Thoracic aorta (tissue), 2 donors: ENCODE measurements around the gene SUPT6H. TPM values are rescaled to one million over a fixed set of nuclear protein-coding genes. Genes with fewer than 3 reads are reported as not detected.
"Not testable (repeated sequence)": the region's sequence is repeated elsewhere in the genome, so short reads cannot be mapped to it uniquely, and the experiment has no call there.

Source experiments
- ATAC-seq: fragments of 150-250 bp; one replicate; pipeline ENCODE4 v1.8.0; 2017; ENCODE audit warnings: low read depth; ENCODE audit not compliant: insufficient number of reproducible peaks, low FRiP score
- DNase-seq: peaks from one replicate; pipeline ENCODE4 v3.0.0-alpha.2; 2020; ENCODE audit warnings: low spot score
- H3K27ac ChIP-seq, 2 donors: fragments of 200-600 bp; sonication (generic); 1 replicate in 1 of 2; 2 replicates in 1 of 2; pipeline ENCODE4 v1.5.1; 2016; ENCODE audit warnings: mild to moderate bottlenecking in 2 of 2, moderate library complexity in 2 of 2
- H3K27me3 ChIP-seq: fragments of 200-600 bp; sonication (generic); replicated peaks from 2 replicates; pipeline ENCODE4 v1.6.0; 2016; ENCODE audit warnings: mild to moderate bottlenecking; ENCODE audit not compliant: insufficient read depth
- H3K36me3 ChIP-seq: fragments of 200-600 bp; sonication (generic); one replicate; pipeline ENCODE4 v1.5.1; 2016
- H3K4me1 ChIP-seq, 2 donors: fragments of 200-600 bp; sonication (generic); 1 replicate in 1 of 2; 2 replicates in 1 of 2; pipeline versions ENCODE4 v1.5.1 to v1.6.0; 2016; ENCODE audit warnings: low read depth in 2 of 2, mild to moderate bottlenecking in 1 of 2; ENCODE audit not compliant: control insufficient read depth in 1 of 2
- H3K4me3 ChIP-seq: fragments of 200-600 bp; sonication (generic); 2 replicates; pipeline ENCODE4 v1.5.1; 2016; ENCODE audit warnings: mild to moderate bottlenecking
- H3K9me3 ChIP-seq: fragments of 200-600 bp; sonication (generic); 2 replicates; pipeline ENCODE4 v1.5.1; 2016
- total RNA-seq, 2 donors: library from RNA; depleted of rRNA; stranded (reverse); fragments of >200 nt; gene quantifications; one replicate each; pipeline versions ENCODE4 v1.1.0 to v1.2.3, GENCODE V29; 2016
- TF ChIP-seq, protein P1 (sequence below): fragments of 200-600 bp; sonication (generic); IDR thresholded peaks from one replicate; pipeline ENCODE4 v1.5.1; 2019; ENCODE audit warnings: antibody characterized with exemption

SUPT6H gene
- total RNA-seq, 2 donors from 2014 or later, result 45.6 to 133 TPM

DNA sequence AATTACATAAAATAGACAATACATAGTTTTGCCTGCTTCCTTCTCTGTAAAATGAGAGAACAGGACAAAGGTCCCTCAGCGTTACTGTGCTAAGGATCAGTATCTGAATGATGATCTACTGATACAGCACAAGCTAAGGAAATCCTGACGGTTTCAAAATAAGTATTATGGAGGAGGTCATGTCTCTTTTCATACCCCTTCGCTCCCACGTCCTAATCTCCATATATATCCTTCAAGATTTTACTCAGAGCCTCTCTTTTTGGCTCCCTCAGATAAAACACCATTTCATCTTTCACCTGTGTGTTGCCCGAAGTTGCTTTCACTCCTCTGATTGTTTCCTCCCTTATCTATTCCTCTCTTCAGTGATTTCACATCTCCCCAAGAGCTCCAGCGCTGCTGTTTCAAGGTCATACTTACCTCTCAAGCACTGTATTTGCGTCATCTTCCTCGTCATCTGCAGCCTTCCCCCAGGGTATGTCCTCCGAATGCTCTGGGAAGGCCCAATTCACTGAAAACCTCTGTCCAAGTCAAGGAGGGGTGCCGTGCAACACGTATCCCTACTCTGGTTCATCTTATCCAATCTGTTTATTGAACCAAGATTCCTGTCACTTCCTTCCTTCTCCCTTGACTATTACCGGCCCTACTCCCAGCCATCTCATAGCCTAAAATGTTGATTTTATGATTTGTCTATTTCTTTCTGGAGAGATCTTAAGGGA, 15.8 kb upstream of the SUPT6H start:
- H3K9me3 ChIP-seq, result no peaks in the 10 kb centered on the region
- DNase-seq, result no peak
- peaks cover 13 to 40% of the 10 kb centered on the region in 2 donors for H3K4me1 ChIP-seq
- peaks cover 25% of the 10 kb centered on the region for H3K36me3 ChIP-seq
- TF ChIP-seq, protein P1, sequence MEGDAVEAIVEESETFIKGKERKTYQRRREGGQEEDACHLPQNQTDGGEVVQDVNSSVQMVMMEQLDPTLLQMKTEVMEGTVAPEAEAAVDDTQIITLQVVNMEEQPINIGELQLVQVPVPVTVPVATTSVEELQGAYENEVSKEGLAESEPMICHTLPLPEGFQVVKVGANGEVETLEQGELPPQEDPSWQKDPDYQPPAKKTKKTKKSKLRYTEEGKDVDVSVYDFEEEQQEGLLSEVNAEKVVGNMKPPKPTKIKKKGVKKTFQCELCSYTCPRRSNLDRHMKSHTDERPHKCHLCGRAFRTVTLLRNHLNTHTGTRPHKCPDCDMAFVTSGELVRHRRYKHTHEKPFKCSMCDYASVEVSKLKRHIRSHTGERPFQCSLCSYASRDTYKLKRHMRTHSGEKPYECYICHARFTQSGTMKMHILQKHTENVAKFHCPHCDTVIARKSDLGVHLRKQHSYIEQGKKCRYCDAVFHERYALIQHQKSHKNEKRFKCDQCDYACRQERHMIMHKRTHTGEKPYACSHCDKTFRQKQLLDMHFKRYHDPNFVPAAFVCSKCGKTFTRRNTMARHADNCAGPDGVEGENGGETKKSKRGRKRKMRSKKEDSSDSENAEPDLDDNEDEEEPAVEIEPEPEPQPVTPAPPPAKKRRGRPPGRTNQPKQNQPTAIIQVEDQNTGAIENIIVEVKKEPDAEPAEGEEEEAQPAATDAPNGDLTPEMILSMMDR, result no peak
- H3K4me3 ChIP-seq, result peak overlapping the region; percentile 96
- peak overlapping the region; percentile 83 to 84 for H3K27ac ChIP-seq
- no peak for ATAC-seq
- no peaks in the 10 kb centered on the region for H3K27me3 ChIP-seq

DNA sequence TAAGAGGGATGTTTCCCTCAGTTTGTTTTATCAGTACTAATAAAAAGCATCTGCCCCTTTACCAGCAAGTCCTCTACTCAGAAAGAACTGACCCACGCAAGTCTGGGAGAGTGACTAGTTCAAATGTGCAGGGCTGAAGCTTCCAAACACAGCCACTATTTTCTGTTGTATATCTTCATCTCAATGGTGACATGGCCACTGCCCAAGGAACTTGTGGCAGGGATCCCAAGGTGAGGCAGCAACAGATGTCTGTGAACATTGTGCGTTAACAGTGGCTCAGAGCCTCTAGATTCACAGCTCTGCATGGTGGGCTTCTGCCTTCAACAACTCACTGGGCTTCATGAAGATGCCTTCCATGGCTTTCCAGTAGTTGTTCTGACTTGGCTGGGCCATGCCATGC, 13.3 kb upstream of the SUPT6H start:
- Histone ChIP-seq H3K4me3 (no peak overlapping the region), H3K4me1 (peaks cover 6 to 25% of the 10 kb centered on the region in 2 donors), H3K27me3 (no peaks in the 10 kb centered on the region), H3K36me3 (peaks cover 24% of the 10 kb centered on the region), H3K27ac (no peak overlapping the region), H3K9me3 (no peaks in the 10 kb centered on the region)
- ATAC-seq (no peak), DNase-seq (no peak)
- TF ChIP-seq, protein P1, result no peak

DNA sequence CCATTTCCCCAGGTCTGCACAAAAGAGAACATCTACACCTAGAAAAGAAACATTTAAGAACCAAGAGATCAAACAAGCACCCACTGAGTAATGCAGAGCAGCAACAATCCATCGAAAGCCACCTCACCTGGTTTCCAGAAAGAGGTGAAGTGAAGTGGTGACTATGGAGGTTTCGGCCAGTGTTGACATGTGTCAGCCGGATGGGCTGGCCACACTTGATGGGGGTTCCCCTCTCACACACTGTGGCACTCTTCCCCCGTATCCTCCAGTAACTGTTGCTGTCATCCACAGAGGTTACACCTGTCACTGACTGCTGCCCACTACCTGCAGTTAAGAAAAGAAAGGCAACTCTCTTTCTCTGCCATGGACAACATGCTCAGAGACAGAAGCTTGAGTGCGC, 6.8 kb upstream of the SUPT6H start:
- Histone ChIP-seq H3K9me3 (no peaks in the 10 kb centered on the region), H3K36me3 (peaks cover 32% of the 10 kb centered on the region), H3K4me3 (no peak overlapping the region), H3K27me3 (no peaks in the 10 kb centered on the region), H3K4me1 (peaks cover 0 to 2% of the 10 kb centered on the region in 2 donors), H3K27ac (no peak overlapping the region)
- DNase-seq (no peak), ATAC-seq (no peak)
- TF ChIP-seq, protein P1, result no peak

DNA sequence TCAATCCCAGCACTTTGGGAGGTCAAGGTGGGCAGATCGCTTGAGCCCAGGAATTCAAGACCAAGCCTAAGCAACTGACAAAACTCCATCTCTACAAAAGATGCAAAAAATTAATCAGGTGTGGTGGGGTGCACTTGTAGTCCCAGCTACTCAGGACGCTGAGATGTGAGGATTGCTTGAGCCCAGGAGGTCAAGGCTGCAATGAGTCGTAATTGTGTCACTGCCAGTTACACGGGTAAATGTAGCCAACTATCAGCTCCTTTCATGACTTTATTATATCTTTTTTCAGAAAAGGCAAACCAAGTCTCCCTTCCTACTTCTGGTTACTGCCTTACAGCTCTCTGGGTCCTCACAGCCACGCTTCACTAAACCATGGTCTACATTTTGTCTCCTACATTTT, 4.2 kb upstream of the SUPT6H start:
- Histone ChIP-seq H3K4me3 (no peak overlapping the region), H3K4me1 (peaks cover 11 to 15% of the 10 kb centered on the region in 2 donors), H3K27me3 (no peaks in the 10 kb centered on the region), H3K36me3 (peaks cover 24% of the 10 kb centered on the region), H3K27ac (no peak overlapping the region), H3K9me3 (no peaks in the 10 kb centered on the region)
- TF ChIP-seq, protein P1, result no peak
- ATAC-seq, result no peak
- DNase-seq, result no peak

GRCh38 chr17:28658342-28658741, 3.7 kb upstream of the SUPT6H start:
- peaks cover 11 to 21% of the 10 kb centered on the region in 2 donors for H3K4me1 ChIP-seq
- H3K36me3 ChIP-seq, result peaks cover 18% of the 10 kb centered on the region
- not testable (repeated sequence) for H3K27ac ChIP-seq, H3K4me3 ChIP-seq, H3K27me3 ChIP-seq, ATAC-seq, DNase-seq, H3K9me3 ChIP-seq

DNA sequence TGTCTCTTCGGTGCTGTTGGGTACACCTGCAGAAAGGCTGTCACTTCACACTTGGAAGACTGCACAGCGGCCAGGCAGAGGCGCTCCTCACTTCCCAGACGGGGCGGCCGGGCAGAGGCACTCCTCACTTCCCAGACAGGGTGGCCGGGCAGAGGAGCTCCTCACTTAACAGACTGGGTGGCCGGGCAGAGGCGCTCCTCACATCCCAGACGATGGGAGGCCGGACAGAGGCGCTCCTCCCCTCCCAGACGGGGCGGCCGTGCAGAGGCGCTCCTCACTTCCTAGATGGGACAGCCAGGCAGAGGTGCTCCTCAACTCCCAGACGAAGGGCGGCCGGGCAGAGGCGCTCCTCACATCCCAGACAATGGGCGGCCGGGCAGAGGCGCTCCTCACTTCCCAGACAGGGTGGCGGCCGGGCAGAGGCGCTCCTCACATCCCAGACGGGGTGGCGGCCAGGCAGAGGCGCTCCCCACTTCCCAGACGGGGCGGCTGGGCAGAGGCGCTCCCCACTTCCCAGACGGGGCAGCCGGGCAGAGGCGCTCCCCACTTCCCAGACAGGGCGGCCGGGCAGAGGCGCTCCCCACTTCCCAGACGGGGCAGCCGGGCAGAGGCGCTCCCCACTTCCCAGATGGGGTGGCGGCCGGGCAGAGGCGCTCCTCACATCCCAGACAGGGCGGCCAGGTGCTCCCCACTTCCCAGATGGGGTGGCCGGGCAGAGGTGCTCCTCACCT, 3.1 kb upstream of the SUPT6H start:
- Histone ChIP-seq H3K36me3 (peaks cover 15% of the 10 kb centered on the region), H3K4me1 (peaks cover 14 to 27% of the 10 kb centered on the region in 2 donors)
- H3K9me3 ChIP-seq, H3K27ac ChIP-seq, H3K4me3 ChIP-seq, H3K27me3 ChIP-seq, DNase-seq, ATAC-seq: not testable (repeated sequence)

- not testable (repeated sequence) for H3K9me3 ChIP-seq, ATAC-seq, H3K27me3 ChIP-seq, H3K27ac ChIP-seq, DNase-seq, H3K4me3 ChIP-seq
- peaks cover 17 to 32% of the 10 kb centered on the region in 2 donors for H3K4me1 ChIP-seq
- H3K36me3 ChIP-seq, result peaks cover 15% of the 10 kb centered on the region
These were observed 2.5 kb upstream of the SUPT6H start for GRCh38 chr17:28659497-28659881.
